GM12878 (cell line): ENCODE measurements around the gene CCDC88C.
"Not testable (repeated sequence)": the region's sequence is repeated elsewhere in the genome, so short reads cannot be mapped to it uniquely, and the experiment has no call there.

Experiments
- BRCA1 ChIP-seq: IDR thresholded peaks from 2 replicates; pipeline ENCODE4 v1.6.1; 2011; ENCODE audit warnings: low read depth, low read length, improper control_type of control experiment
- CBFB ChIP-seq: IDR thresholded peaks from 2 replicates; pipeline ENCODE4 v1.6.1; 2016; ENCODE audit warnings: antibody characterized with exemption, low read depth
- GABPA ChIP-seq: IDR thresholded peaks from 2 replicates; pipeline ENCODE4 v1.6.1; 2014; ENCODE audit warnings: antibody characterized with exemption, low read depth, mild to moderate bottlenecking, inconsistent platforms
- IRF4 ChIP-seq: IDR thresholded peaks from 2 replicates; pipeline ENCODE4 v1.6.1; 2011; ENCODE audit warnings: low read depth, low read length
- POLR2A ChIP-seq: IDR thresholded peaks from 2 replicates; pipeline ENCODE4 v1.6.1; 2011; ENCODE audit warnings: low read depth, mild to moderate bottlenecking, low read length
- POLR2AphosphoS5 ChIP-seq: IDR thresholded peaks from 2 replicates; pipeline ENCODE4 v1.6.1; 2011; ENCODE audit warnings: mild to moderate bottlenecking, low read length, inconsistent platforms
- SP1 ChIP-seq: IDR thresholded peaks from one replicate; pipeline ENCODE4 v1.6.1; 2011; ENCODE audit warnings: low read depth, low read length
- YBX1 ChIP-seq: fragments of 450-650 bp; IDR thresholded peaks from 2 replicates; pipeline ENCODE4 v1.6.1; 2016; ENCODE audit warnings: antibody characterized with exemption
- YY1 ChIP-seq: IDR thresholded peaks from 2 replicates; pipeline ENCODE4 v1.6.1; 2011; ENCODE audit warnings: low read depth, mild to moderate bottlenecking, low read length
- ZZZ3 ChIP-seq: IDR thresholded peaks from 2 replicates; pipeline ENCODE4 v1.6.1; 2011; ENCODE audit warnings: low read depth; ENCODE audit not compliant: control insufficient read depth, insufficient read length
- TF ChIP-seq, protein P1 (sequence below): IDR thresholded peaks from 2 replicates; pipeline ENCODE4 v1.6.1; 2011; ENCODE audit warnings: low read depth, mild to moderate bottlenecking, low read length, moderate library complexity, borderline replicate concordance; ENCODE audit errors: extremely low read depth
- TF ChIP-seq, protein P2 (sequence below), 3 experiments: IDR thresholded peaks in 2 of 3; conservative IDR thresholded peaks in 1 of 3; 2 replicates each; pipeline ENCODE4 v1.5.1; 2011; ENCODE audit warnings: low read depth in 3 of 3, low read length in 3 of 3, mild to moderate bottlenecking in 3 of 3, control low read depth in 2 of 3, moderate library complexity in 2 of 3, inconsistent platforms in 1 of 3, mixed read lengths in 1 of 3; ENCODE audit not compliant: control insufficient read depth in 2 of 3, insufficient read depth in 1 of 3; ENCODE audit errors: extremely low read depth in 1 of 3
- TF ChIP-seq, protein P3 (sequence below): IDR thresholded peaks from 2 replicates; pipeline ENCODE4 v1.6.1; 2011; ENCODE audit warnings: mild to moderate bottlenecking, low read depth, low read length, moderate library complexity; ENCODE audit not compliant: insufficient replicate concordance

DNA sequence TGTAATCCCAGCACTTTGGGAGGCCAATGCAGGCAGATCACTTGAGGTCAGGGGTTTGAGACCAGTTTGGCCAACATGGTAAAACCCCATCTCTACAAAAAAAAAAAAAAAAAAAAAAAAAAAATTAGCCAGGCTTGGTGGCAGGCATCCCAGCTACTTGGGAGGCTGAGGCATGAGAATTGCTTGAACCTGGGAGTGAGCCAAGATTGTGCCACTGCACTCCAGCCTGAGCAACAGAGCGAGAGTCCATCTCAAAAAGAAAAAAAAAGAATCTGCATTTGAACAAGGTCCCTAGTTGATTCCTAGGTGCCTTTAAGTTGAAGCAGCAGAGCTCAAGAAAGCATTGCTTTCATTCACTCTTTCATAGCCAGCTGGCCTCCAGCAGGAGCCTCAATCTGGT is 11.3 kb upstream of the CCDC88C start:
- not testable (repeated sequence) for TF ChIP-seq BRCA1, YY1, SP1, POLR2A, IRF4, YBX1, POLR2AphosphoS5, CBFB, GABPA, ZZZ3
- TF ChIP-seq, protein P1, sequence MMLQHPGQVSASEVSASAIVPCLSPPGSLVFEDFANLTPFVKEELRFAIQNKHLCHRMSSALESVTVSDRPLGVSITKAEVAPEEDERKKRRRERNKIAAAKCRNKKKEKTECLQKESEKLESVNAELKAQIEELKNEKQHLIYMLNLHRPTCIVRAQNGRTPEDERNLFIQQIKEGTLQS: not testable (repeated sequence)
- TF ChIP-seq, protein P2, sequence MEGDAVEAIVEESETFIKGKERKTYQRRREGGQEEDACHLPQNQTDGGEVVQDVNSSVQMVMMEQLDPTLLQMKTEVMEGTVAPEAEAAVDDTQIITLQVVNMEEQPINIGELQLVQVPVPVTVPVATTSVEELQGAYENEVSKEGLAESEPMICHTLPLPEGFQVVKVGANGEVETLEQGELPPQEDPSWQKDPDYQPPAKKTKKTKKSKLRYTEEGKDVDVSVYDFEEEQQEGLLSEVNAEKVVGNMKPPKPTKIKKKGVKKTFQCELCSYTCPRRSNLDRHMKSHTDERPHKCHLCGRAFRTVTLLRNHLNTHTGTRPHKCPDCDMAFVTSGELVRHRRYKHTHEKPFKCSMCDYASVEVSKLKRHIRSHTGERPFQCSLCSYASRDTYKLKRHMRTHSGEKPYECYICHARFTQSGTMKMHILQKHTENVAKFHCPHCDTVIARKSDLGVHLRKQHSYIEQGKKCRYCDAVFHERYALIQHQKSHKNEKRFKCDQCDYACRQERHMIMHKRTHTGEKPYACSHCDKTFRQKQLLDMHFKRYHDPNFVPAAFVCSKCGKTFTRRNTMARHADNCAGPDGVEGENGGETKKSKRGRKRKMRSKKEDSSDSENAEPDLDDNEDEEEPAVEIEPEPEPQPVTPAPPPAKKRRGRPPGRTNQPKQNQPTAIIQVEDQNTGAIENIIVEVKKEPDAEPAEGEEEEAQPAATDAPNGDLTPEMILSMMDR (IDR thresholded peaks at IDR 0.05 in 2 of 3, conservative IDR thresholded peaks at IDR 0.05 in 1 of 3; ENCODE audit: control insufficient read depth in 2 of 3, extremely low read depth in 1 of 3, insufficient read depth in 1 of 3, low read depth in 3 of 3, low read length in 3 of 3): not testable (repeated sequence)
- TF ChIP-seq, protein P3, sequence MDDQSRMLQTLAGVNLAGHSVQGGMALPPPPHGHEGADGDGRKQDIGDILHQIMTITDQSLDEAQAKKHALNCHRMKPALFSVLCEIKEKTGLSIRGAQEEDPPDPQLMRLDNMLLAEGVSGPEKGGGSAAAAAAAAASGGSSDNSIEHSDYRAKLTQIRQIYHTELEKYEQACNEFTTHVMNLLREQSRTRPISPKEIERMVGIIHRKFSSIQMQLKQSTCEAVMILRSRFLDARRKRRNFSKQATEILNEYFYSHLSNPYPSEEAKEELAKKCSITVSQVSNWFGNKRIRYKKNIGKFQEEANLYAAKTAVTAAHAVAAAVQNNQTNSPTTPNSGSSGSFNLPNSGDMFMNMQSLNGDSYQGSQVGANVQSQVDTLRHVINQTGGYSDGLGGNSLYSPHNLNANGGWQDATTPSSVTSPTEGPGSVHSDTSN: not testable (repeated sequence)
